AG09319 (cell line): ENCODE measurements around the gene GPR152.

Experiments
- DNase-seq: peaks from one replicate; pipeline ENCODE4 v3.0.0-alpha.2; 2010; ENCODE audit warnings: low read depth; ENCODE audit errors: extremely low read depth
- TF ChIP-seq, protein P1 (sequence below): IDR thresholded peaks from 2 replicates; pipeline ENCODE4 v1.5.1; 2011; ENCODE audit warnings: low read depth, mild to moderate bottlenecking, inconsistent platforms, low read length, moderate library complexity

Gene GPR152

DNA sequence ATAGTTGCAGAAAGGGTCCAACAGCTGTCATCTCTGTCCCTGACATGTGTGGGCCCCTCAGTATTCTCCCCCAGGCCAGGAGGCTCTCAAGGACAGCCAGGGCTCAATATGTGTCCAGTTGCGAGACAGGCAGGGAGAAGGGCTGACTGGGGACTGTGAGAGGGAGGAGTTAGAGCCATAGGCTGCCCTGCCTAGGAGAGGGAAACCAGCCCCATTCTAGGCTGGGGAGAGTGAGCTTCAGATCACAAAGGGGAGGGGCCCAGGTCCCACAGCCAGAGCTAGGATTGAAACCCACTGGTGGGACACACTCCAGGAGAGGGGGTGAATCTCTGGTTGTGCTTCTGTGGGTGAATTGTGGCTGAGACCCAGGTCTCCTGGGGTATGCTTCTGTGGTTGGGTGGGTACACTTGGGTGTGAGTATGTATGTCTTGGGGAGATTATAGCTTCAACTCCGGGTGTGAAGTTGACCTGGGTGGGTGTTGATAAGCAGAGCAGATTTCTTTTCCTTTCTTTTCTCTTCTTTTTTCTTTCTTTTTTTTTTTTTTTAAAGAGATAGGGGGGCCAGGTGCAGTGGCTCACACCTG, 39.2 kb downstream of the GPR152 start:
- TF ChIP-seq, protein P1, sequence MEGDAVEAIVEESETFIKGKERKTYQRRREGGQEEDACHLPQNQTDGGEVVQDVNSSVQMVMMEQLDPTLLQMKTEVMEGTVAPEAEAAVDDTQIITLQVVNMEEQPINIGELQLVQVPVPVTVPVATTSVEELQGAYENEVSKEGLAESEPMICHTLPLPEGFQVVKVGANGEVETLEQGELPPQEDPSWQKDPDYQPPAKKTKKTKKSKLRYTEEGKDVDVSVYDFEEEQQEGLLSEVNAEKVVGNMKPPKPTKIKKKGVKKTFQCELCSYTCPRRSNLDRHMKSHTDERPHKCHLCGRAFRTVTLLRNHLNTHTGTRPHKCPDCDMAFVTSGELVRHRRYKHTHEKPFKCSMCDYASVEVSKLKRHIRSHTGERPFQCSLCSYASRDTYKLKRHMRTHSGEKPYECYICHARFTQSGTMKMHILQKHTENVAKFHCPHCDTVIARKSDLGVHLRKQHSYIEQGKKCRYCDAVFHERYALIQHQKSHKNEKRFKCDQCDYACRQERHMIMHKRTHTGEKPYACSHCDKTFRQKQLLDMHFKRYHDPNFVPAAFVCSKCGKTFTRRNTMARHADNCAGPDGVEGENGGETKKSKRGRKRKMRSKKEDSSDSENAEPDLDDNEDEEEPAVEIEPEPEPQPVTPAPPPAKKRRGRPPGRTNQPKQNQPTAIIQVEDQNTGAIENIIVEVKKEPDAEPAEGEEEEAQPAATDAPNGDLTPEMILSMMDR, result no peak
- DNase-seq, result no peak

DNA sequence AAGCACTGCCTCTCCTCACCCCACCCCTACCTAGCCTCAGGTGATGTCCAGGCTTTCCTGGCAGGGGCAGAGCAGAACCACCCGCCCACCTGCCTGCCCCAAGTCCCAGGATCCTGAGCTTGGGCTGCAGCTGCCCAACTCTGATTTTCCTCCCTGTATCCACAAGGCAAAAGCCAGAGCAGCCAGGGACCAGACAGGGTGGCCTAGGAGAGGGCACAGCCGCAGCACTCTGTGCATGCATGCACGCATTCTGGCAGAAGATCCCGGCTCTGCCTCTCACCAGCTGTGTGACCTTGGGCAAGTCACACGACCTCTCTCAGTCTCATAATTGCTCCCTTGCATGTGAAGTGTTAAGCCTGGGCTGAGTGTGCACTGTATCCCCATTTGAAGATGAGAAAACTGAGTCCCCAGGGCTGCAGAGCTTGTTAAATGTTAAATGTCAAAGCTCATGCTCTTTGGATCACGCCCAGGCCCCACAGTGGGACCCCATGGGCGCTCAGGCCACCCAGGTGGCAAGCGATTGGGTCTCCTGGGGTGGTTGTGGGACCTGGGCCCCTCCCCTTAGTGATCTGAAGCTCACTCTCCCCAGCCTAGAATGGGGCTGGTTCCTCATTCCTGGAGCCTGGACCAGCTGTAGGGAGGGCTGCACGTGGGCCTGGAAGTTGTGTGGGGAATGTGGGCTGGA, 39.9 kb downstream of the GPR152 start:
- TF ChIP-seq, protein P1, result no peak
- DNase-seq, result no peak

DNA sequence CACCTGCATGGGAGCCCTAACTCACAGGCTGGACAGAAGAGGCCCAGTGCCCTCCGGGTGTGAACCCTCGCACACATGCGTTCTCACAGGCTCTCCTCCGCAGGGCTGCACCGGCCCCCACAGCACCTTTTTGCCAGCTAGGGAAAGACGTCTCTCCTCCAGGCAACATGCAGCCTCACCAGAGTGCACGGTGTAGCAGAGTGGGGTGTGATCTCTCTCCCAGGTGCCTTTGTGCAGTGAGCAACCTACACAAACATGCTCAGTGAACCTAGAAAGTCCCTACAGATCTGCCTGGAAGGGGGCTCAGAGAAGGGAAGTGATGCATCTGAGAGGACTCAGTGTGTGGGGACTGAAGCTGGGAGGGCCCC, 40.8 kb downstream of the GPR152 start:
- no peak for DNase-seq

DNA sequence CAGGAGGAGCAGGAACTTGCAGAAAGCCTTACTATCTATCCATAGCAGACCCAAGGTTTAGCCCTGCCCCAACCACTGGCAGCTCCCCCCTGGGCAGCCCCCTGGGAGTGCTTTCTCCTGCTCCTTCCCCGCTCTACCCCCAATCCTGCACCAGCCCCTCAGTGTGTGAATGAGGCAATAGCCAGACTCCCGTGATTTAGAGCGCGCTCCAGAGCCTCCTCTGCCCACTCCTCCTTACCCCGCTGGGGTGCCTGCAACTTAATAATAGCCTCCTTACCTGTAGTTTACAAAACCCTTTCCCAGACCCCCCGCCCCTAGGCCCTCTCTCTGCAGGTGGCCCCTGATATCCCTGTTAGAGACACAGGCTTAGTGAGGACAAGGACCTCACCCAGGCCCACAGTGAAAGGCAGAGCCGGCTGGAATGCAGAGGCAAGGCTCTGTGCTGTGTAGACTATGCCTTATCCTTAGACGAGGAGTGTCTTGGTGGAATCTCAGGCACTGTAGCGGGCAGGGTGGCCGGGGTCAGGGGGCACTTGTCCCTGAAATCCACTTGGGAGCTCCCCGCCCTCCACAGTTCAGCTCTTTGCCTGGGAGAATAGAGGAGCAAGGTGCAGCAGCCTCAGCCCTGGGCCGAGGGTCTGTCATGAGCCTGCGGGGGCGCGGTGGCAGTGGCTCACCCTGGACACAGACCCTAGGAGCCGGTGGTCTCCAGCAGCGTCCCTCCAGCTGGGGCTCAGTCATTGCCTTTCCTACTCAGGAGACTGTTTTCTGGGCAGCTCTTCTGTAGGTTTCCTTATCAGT, 41.3 kb downstream of the GPR152 start:
- TF ChIP-seq, protein P1, result no peak
- DNase-seq, result no peak

More for the DNA sequence above, 40.8 kb downstream of the GPR152 start:
- TF ChIP-seq, protein P1, result no peak

DNA sequence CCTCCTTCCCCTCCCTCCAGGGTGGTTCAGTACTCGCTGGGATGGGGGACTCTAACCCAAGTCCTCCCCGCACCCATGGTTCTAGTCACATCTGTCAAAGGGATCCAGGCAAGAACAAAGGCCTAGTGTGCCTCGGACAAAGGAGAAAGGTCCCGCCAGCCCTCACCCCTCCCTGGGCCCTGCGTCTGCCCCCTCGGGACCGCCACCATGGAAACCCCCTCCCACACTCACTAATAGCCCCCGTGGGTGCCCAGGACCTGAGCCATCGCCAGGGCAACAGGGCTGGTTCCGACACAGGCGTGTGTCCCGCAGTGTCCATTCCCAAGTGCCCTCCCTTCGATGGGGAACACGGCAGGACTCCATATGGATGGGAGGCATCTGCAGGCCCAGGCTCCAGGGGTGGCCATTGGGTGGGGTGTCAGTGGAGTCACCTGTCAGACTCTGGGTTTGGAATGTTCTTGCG, 42.1 kb downstream of the GPR152 start:
- DNase-seq, result no peak
- TF ChIP-seq, protein P1, result no peak

DNA sequence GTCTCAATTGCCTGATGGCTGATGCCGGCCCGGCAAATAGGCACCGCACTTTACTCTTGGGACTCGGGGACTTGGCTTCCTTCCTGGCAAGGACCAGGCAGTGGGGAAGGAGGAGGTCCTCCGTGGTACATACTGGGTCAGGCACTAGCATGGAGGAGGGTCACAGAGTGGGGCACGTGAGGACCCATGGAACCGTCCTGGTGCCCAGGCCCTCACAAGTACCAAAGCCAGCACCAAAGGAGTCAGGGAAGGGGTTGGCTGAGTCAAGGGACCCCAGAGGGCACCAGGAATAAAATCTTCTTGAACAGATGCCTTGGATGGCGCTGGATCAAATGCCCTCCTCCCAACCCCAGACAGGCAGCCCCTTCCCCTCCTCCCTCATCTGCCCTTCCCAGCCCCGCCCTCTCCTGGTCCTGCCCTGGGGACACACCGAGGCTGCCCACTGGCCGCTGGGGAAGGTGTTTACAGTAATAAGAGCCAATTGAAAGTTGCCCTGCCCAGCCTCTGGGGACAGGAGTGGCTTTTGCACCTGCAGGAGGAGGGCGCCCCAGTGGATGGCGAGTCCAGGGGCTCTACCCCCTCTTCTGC, 42.7 kb downstream of the GPR152 start:
- DNase-seq, result no peak
- TF ChIP-seq, protein P1, result no peak
